ENCODE data around the gene CLEC14A. TPM values are rescaled to one million over a fixed set of nuclear protein-coding genes. Genes with fewer than 3 reads are reported as not detected.

Gene CLEC14A
- total RNA-seq, 1 experiment from 2014 or later = 0.31 TPM

GRCh38 chr14:38211255-38211735, 44.6 kb downstream of the CLEC14A start:
- H3K79me2 ChIP-seq (ENCODE audit: low read depth) = no peaks in the 10 kb centered on the region
- H3K27ac ChIP-seq = no peak overlapping the region
- no peak for DNase-seq
- no peaks in the 10 kb centered on the region for H3K36me3 ChIP-seq (ENCODE audit: low read depth)
- H3K9me2 ChIP-seq (ENCODE audit: insufficient read depth) = no peaks in the 10 kb centered on the region
- TF ChIP-seq EZH2 (IDR thresholded peaks at IDR 0.05; ENCODE audit: low read depth) = no peak
- no peak for TF ChIP-seq CTCF (conservative IDR thresholded peaks at IDR 0.05)
- no peak overlapping the region for H2AFZ ChIP-seq
- H3K9me3 ChIP-seq (ENCODE audit: insufficient read depth, low read depth) = no peaks in the 10 kb centered on the region
- H3K4me3 ChIP-seq = no peak overlapping the region
- no peak overlapping the region for H3K4me2 ChIP-seq
- intact Hi-C loops (cut with micrococcal nuclease; ENCODE audit: unreplicated experiment) = no loop called here
- CTCF ChIA-PET = no interaction called here
- H3K27me3 ChIP-seq (ENCODE audit: insufficient read depth, low read depth) = no peaks in the 10 kb centered on the region
- H3K4me1 ChIP-seq (replicated peaks; ENCODE audit: insufficient read depth) = no peaks in the 10 kb centered on the region; the same call in 1 of the 2 replicates
- BruUV-seq (replicated peaks) = no TSS peak
- no peaks in the 10 kb centered on the region for H4K20me1 ChIP-seq (ENCODE audit: insufficient read depth)
- H3F3A ChIP-seq (ENCODE audit: insufficient read depth, low read depth) = no peaks in the 10 kb centered on the region
- POLR2A ChIA-PET (ENCODE audit: unreplicated experiment) = no interaction called here

GRCh38 chr14:38210587-38211216, 45.2 kb downstream of the CLEC14A start:
- TF ChIP-seq EZH2 (IDR thresholded peaks at IDR 0.05; ENCODE audit: low read depth) (no peak), CTCF (conservative IDR thresholded peaks at IDR 0.05) (no peak)
- no peak overlapping the region for H3K4me3 ChIP-seq
- no peaks in the 10 kb centered on the region for H3K27me3 ChIP-seq (ENCODE audit: insufficient read depth, low read depth)
- ChIA-PET POLR2A (ENCODE audit: unreplicated experiment) (no interaction called here), CTCF (no interaction called here)
- DNase-seq = no peak
- no peaks in the 10 kb centered on the region for H4K20me1 ChIP-seq (ENCODE audit: insufficient read depth)
- BruUV-seq (replicated peaks) = no TSS peak
- no peaks in the 10 kb centered on the region for H3K9me3 ChIP-seq (ENCODE audit: insufficient read depth, low read depth)
- no peaks in the 10 kb centered on the region for H3K36me3 ChIP-seq (ENCODE audit: low read depth)
- H3K9me2 ChIP-seq (ENCODE audit: insufficient read depth) = no peaks in the 10 kb centered on the region
- H3K4me1 ChIP-seq (replicated peaks; ENCODE audit: insufficient read depth) = no peaks in the 10 kb centered on the region; the same call in 1 of the 2 replicates
- H3K79me2 ChIP-seq (ENCODE audit: low read depth) = no peaks in the 10 kb centered on the region
- no peaks in the 10 kb centered on the region for H3F3A ChIP-seq (ENCODE audit: insufficient read depth, low read depth)
- intact Hi-C loops (cut with micrococcal nuclease; ENCODE audit: unreplicated experiment) = no loop called here
- no peak overlapping the region for H3K27ac ChIP-seq
- no peak overlapping the region for H3K4me2 ChIP-seq
- H2AFZ ChIP-seq = no peak overlapping the region

- DNase-seq = no peak
- no peaks in the 10 kb centered on the region for H3K9me3 ChIP-seq (ENCODE audit: insufficient read depth, low read depth)
- peak overlapping the region; percentile 81; the same call in 1 of the 2 replicates for H3K4me2 ChIP-seq
- ChIA-PET POLR2A (ENCODE audit: unreplicated experiment) (no interaction called here), CTCF (no interaction called here)
- TF ChIP-seq CTCF (conservative IDR thresholded peaks at IDR 0.05) (no peak), EZH2 (IDR thresholded peaks at IDR 0.05; ENCODE audit: low read depth) (no peak)
- H4K20me1 ChIP-seq (ENCODE audit: insufficient read depth) = no peaks in the 10 kb centered on the region
- H3K36me3 ChIP-seq (ENCODE audit: low read depth) = no peaks in the 10 kb centered on the region
- intact Hi-C loops (cut with micrococcal nuclease; ENCODE audit: unreplicated experiment) = no loop called here
- BruUV-seq (replicated peaks) = no TSS peak
- H3F3A ChIP-seq (ENCODE audit: insufficient read depth, low read depth) = no peaks in the 10 kb centered on the region
- no peaks in the 10 kb centered on the region for H3K9me2 ChIP-seq (ENCODE audit: insufficient read depth)
- no peaks in the 10 kb centered on the region for H3K79me2 ChIP-seq (ENCODE audit: low read depth)
- H3K27me3 ChIP-seq (ENCODE audit: insufficient read depth, low read depth) = no peaks in the 10 kb centered on the region
- H3K4me3 ChIP-seq = no peak overlapping the region; the same call in 1 of the 2 replicates
- H3K4me1 ChIP-seq (replicated peaks; ENCODE audit: insufficient read depth) = no peaks in the 10 kb centered on the region; the same call in 1 of the 2 replicates
- H3K27ac ChIP-seq = no peak overlapping the region
- H2AFZ ChIP-seq = no peak overlapping the region
Observed at GRCh38 chr14:38209572-38210557, 46.0 kb downstream of the CLEC14A start.

All from PC-9 (cell line).